CD4-positive, alpha-beta T cell treated with Interleukin-15 for 4 hours (primary cell): Measurements from ENCODE around the gene CEP170B.
"Not testable (repeated sequence)": the region's sequence is repeated elsewhere in the genome, so short reads cannot be mapped to it uniquely, and the experiment has no call there.

Experiments used
- DNase-seq: peaks from one replicate; pipeline ENCODE4 v3.0.0-alpha.2; 2020; ENCODE audit warnings: low spot score

CEP170B gene

DNA sequence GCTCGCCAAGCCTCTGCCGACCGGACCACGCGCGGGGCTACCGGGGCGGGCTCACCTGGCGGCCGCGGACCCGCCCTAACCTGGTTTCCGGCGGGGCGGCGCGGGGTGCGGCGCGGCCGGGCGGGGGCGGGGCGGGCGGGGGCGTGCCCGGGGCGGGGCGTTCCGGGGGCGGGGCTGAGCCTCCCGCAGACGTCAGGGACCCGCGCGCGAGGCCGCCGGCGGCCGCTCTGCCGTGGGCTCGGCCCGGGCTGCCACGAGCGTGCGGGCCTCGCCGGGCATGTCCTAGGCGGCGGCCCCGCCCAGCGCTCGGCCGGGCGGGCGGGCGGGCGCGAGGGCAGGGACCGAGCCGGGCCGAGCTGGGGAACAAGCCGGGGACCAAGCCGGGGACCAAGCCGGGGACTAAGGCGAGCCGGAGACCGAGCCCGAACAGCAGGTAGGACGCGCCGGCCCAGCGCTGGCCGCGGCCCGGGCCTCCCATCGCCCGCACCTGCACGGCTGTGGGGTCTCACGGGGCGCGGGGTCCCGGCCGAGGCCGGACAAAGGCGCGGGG, at the start of gene CEP170B:
Gene CEP170B (plus strand): TSS at position 188 of the 550 bp plus-strand sequence. CDS start 3,183 bp downstream, outside the sequence.
- DNase-seq: peak; percentile 40

DNA sequence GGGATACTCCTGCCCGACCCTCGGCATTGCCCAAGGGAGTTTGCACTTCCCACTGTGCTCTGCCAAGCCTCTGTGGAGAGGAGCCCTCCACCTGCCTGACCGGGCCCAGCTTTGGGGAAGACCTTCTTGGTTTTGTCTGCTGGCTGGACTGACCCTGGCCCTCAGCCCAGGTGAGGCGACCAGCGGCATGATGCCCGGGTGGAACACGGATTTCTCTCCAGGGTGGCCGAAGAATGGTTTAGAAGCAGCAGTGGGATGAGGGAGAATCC, 48.5 kb upstream of the CEP170B start:
- no peak for DNase-seq

DNA sequence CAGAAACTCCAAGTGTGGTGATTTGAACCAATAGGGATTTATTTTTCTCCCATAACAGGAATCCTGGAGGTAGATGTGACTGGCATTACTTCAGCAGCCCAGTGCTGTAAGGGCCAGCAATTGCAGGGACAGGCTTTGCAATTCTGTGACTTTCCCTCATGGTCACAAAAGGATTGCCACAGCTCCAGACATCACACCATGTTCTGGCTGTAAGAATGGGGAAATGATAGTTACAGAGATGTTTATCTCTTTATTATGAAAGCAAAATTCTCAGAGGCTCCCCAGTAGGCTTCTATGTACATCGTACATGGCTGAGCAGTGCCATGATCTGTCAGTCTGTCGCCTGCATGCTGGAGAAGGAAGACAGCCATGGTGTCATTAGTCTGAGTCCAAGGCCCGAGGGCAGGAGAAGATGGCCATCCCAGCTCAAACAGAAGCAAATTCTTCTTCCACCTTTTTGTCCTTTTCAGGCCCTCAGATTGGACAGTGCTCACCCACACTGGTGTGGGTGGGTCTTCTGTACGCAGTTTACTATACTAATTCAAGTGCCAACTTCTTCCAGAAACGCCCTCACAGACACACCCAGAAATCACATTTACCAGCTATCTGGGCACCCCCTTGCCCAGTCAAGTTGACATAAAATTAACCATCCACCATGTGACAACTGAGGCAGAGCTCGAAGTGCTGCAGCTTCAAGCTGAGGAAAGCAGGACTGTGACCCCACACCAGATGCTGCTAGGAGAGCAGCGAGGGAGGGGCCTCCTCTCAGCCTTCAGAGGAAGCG, 46.9 kb upstream of the CEP170B start:
- no peak for DNase-seq

DNA sequence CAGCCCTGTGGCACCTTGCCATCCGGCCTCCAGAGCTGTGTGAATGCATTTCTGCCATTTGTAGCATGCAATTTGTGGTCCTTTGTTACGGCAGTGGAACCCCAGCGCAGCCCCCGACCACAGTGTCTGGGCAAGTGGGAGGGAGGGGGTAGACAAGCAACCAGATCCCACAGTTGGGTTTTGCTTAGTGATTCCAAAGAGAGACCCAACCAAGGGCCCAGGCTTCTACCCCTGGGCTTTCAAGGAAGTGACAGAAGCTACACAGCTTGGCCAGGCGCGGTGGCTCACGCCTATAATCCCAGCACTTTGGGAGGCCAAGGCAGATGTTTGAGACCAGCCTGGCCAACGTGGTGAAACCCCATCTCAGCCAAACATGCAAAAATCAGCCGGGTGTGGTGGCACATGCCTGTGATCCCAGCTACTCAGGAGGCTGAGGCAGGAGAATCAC, 46.3 kb upstream of the CEP170B start:
- DNase-seq: no peak

DNA sequence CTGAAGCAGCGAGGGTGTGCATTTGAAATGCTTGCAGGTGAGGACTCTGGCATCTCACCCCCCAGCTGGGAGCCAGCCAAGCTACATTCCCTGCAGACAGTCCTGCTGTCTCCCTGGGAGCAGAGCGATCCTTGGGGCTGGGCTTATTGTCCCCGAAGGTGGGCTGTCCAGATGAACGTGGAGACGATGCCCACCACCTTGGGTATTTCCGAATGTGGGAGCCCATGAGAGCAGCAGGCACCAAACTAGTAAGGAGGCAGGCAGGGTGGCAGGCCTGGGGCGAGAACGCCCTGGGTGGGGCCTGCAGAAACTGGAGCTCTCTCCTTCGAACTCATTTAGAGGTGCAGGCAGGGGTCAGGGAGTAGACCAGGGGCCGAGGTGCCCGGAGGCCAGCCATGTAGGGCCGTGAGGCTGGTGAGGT, 45.7 kb upstream of the CEP170B start:
- no peak for DNase-seq

DNA sequence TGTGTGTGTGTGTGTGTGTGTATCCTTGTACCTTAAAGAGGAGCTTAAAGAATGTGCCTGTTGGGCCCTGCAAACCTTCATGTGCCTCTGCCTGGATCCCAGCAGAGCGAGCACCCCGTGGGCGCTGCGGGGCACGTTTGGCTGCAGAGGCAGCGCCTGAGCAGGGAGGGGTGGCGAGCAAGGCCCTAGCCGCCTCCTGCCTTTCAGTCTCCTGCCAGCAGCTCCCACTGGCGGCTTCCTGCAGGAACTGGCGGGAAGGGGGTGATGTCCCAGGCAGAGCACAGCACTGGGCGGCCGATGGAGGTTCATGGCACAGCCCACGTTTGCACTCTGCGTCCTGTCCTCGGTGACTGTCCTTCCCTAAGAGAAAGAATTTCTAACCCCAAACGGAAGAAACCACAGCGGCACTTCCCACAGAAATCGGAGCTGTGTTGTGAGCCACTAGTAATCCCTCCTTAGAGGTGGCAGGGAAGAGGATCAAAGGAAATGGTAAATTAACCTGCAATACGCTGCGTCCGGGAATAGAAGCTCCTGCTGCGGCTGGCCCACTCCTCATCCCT, 44.3 kb upstream of the CEP170B start:
- DNase-seq: no peak

DNA sequence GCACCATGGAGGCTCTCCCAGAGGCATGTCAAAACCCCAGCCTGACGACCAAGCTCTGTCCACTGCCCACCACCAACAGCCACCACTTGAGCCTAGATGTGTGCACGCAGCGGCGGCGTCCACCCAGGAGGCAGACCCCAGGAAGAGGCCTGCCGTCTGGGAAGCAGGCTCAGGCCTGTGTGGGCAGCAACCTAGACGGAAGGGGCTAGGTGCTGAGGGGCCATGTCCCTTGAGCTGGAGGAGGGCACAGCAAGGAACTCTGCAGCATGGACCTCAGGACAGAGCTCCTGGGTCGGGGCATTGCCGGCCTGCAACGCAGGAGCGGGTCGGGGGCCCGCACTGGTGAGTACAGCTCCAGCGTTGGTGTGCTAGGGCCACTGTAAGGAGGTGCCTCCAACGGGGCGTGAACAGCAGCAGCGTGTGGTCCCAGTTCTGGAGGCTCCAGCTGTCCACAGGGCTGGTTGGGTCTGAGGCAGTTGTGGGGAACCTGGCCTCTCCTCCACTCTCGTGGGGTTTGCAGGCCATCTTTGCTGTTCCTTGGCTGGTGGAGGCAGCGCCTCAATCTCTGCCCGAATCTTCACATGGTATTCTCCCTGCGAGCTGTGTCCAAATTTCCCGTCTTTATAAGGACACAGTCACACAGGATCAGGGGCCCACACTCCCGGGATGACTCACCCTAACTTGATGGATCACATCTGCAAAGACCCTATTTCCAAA, 43.7 kb upstream of the CEP170B start:
- no peak for DNase-seq

DNA sequence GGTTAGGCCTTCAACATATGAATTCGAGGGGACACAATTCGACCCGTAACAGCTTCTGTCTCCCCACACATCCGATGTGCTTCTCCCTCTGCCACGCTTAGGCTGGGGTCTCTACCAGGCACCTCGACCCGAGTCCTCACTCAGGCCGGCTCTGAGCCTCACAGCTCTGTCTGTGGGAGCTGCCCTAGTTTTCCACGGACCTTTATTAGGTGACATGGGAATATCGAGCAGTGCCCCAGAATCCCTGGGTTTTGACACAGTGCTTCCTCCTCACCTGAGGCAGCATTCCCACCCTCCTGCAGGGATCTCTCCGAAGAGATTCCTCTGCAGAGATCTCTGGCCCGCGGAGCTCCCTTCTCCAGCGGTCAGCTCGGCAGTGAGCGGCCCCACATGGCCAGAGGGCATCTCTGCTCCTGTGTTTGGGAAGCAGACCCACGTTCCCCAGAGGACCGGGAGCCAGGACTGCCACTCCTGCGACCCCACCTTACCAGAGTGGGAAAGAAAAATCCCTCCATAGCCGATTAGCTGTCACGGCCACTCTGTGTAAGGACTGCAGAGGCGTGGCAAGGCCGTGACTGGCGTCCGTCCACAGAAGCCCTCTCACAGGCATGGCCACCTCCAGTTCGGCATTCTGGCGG, 43.0 kb upstream of the CEP170B start:
- DNase-seq: no peak

DNA sequence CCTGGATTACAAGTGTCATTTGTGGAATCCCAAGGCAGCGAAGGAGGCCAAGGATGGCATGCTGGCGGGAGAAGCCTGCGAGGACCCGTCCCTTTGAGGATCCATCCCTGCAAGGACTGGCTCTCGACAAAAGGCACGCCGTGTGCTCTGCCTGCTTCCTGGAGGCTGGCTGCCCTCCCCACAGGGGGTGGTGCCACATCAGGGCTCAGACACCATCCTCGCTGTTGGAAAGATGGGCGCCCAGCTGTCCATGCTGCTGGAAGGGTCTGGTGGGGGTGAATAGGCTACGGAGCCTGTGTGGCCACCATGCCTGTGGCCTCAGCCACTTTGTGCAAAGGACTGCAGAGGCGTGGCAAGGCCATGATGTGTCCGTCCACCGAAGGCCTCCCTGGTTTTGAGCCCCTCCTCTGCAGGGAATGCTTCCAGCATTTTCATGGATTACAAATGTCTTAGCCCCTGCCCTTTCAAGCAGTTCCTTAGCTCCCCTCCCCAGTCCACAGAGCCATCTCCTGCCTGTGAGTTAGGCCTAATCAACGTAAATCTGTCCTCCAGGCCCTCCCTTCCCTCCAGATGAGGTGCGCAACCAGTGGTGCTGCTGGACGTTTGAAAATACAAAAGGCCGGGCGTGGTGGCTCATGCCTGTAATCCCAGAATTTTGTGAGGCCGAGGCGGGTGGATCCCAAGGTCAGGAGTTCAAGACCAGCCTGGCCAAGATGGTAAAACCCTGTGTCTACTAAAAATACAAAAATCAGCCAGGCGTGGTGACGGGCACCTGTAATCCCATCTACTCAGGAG, 42.0 kb upstream of the CEP170B start:
- DNase-seq: no peak

DNA sequence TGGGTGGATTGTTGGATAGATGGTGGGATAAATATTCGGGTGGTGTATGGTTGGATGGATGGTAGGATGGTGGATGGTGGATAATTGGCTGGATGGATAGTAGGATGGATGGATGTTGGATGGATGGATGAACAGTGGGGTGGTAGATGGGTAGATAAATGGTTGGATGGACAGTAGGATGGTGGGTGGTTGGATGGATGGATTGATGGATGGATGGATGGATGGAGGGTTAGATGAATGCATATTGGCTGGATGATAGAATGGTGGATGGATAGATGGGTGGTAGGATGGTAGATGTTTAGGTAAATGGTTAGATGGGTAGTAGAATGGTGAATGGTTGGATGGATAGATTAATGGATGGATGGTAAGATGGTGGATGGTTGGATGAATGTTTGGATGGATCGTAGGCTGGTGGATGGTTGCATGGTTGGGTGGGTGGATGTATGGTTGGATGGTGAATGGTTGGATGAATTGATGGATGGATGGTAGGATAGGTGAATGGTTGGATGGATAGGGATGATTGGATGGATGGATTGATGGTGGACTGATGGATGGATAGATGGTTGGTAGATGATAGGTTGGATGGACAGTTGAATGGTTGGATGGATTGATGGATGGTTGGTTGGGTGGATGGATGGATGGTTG, 40.6 kb upstream of the CEP170B start:
- DNase-seq: no peak

DNA sequence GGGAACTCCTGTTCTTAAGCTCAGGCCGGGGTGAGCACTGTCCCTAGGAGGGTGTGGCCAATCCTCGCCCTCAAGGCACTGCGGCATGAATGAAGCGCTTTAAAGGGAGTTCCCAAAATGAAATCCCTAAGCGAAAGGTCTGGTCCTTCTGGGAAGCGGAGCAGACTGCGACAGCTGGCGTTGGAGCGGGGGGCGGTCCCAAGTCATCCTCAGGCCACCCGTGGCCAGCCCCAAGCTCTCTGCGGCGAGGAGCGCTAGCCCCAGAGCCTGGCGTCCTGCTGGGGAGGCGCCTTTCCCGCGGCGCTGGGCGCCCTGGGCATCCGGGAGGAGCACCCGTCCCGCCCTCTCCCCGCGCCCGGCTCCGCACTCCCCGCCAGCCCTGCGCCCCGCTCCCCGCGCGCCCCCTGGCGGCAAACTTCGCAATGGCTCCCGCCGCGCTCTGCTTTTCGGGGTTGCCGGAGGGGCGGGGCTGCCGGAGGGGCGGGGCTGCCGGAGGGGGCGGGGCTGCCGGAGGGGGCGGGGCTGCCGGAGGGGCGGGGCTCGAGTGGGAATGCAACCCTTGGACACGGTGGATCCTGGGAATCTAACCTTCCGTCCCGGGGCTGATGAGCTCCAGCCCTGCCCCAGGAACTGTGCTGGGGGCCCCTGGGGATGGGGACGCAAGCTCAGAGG, 38.7 kb upstream of the CEP170B start:
- DNase-seq: peak; percentile 91

DNA sequence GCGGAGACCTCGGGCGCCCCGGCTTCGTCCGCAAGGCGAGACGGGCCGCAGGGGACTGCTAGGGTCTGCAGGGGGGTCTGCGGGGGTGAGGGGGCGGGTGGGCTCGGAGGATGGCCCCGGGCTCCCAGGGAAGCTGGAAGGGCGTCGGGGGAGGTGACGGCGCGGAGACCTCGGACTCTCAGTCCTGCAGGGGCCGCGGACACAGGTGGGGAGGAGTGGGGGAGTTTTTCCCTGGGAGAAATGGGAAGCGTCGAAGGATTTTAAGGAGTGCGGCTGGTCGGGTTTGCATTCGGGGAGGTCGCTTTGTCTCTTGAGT, 38.2 kb upstream of the CEP170B start:
- DNase-seq: no peak

DNA sequence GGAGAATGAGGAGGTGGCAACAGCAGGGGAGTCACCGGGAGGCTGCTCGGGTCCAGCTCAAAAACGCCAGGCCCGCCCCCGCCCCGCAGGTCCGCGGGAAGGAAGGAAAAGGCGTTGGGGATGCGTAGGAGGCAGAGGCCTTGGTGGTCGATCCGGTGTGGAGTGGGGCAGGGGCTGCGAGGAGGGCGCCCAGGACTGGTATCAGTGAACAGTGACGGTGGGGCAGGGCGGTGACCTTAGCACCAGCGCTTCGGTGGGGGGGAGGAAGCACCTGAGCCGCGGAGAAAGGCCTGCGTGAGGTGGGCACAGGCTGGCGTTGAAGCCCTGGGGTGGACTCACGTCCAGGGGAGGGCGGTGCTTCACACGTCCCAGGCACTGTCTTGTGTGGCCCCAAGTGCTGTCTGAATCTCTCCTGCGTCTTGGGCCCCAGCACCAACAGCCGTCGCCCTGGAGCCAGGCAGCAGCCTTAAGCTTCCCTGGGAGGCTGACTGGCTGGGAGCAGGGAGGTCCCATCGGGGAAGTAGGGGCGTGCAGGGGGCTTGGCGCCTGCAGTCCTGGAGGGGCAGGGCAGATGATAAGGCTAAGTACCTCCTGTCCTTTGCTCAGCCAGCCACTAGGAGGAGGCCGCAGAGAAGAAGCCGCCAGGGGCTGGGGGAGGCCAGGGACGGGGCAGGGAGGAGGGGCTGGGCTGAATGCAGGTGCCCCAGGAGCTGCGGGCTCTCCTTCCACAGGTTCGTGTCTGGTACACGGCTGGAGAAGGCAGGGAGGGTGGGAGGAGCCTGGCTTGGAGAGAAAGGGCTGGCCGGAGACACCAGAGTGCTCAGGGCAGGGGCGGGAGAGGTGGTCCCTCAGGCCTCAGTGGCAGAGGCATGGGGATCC, 37.7 kb upstream of the CEP170B start:
- DNase-seq: peak; percentile 53

DNA sequence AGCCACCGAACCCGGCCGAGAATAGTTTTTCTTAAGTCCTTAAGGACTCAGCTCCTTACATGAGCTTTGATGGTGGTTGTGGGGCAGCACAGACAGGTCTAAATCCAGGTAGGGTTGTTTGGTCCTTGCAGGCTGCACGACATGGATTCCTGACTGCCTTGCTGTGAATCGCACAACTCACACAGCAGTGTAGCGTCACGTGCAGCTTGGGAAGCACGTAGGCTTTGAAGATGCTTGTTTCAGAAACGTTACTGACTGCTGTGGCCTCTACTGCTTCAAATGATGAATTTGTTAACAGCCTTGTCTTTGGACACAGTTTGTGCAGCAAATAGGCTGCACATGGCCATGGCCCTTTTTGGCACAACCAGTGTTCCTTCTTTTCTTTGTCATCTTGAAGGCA, 34.3 kb upstream of the CEP170B start:
- no peak for DNase-seq

DNA sequence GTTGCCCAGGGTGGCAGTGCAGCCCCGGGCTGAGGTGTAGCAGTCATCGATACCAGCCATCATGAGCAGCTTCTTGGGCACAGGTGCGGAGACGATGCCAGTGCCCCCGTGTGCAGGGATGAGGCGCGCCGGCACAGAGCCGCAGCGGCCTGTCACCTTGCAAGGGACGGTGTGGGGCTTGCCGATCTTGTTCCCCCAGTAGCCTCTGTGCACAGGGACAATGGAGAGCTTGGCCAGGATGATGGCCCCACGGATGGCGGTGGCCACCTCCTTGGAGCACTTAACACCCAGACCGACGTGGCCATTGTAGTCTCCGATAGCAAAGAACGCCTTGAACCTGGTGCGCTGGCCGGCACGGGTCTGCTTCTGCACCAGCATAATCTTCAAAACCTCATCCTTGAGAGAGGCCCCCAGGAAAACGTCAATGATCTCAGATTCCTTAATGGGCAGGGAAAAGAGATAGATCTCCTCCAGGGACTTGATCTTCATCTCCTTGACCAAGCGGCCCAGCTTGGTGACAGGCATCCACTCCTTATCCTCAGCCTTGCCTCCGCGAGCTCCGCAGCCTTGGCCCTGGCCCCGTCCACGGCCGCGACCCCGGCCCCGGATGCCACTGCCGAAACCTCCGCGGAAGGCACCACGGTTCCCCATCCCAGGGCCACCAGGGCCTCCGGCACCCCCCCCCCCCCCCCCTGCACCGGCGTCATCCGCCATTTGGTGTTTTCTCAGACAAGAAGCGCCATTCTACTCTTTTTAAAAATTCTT, 28.7 kb upstream of the CEP170B start:
- DNase-seq: not testable (repeated sequence)

DNA sequence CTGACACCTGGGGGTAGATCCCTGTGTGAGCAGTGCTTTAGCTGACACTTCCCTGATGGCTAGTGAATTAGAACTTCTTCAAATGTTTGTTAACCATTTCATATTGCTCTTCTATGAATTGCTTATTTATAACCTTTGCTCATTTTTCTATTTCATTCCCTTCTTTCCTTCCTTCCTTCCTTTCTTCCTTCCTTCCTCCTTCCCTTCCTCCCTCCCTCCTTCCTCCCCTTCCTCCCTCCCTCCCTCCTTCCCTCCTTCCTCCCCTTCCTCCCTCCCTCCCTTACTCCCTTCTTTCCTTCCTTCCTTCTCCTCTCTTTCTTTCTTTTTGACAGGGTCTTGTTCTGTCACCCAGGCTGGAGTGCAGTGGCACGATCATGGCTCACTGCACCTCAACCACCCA, 23.3 kb upstream of the CEP170B start:
- no peak for DNase-seq

DNA sequence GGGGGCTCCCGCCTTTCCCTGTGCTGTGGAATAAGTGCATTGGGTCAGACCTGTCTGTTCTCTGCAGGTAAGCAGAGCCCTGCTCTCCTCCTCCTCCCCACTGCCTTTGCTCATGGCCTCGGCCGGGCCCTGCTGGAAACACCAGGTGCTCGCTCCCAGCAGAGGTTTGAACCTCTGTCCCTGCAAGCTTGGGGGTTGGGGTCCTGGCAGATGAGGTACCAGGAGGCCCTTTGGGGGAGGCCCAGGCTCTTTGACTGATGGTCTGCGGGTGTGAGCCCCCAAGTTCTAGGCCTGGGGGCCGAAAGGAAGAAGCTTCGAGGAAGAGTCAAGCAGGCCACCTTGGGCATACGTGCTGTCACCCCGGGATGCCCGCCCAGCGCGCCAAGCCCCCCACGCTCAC, 22.1 kb upstream of the CEP170B start:
- no peak for DNase-seq

DNA sequence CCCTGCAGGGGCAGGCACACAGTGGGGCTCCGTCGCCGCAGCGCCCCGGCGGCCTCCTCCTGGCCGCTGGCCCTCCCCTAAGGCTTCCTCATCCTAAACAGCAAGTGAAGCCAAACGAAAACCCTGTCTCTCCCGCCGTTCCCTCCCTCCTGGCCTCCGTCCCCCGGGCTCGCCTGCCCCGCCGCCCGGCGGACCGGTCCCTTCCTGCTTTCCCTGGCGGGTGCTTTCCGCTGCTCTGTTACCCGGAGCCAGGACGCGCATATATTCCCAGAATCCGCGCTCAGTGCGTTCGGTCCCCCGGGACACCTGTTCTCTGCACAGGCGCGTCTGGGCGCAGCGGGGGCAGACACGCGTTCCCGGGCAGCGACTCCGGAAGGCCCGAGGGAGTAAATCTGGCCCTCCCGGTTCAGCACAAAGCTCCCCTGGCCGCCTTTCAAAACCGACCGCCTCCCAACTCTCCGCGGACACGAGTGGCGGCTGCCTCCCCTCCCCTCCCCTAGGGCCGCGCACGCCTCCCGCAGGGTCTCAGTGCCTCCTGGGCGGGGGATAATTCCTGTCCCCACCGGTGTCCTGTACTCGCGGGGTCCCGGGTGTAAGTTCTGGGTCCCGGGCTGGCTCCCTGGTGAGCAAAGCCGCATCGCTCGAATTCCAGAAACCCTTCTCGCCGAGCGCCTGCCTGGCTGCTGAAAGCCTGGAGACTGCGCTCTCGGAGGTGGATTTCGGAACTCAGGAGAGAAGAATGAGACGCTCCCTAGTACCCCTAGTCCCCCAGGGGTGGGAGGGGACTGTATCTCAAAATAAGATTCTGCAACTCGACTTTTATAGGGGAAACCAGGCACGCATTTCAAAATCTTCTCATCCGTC, 21.4 kb upstream of the CEP170B start:
- no peak for DNase-seq
